Measurements from ENCODE around the gene PANK2. TPM values are rescaled to one million over a fixed set of nuclear protein-coding genes. Genes with fewer than 3 reads are reported as not detected.
"Not testable (repeated sequence)": the region's sequence is repeated elsewhere in the genome, so short reads cannot be mapped to it uniquely, and the experiment has no call there.

PANK2 gene
- total RNA-seq, 2 donors from 2014 or later = 17.9 to 21.8 TPM

DNA sequence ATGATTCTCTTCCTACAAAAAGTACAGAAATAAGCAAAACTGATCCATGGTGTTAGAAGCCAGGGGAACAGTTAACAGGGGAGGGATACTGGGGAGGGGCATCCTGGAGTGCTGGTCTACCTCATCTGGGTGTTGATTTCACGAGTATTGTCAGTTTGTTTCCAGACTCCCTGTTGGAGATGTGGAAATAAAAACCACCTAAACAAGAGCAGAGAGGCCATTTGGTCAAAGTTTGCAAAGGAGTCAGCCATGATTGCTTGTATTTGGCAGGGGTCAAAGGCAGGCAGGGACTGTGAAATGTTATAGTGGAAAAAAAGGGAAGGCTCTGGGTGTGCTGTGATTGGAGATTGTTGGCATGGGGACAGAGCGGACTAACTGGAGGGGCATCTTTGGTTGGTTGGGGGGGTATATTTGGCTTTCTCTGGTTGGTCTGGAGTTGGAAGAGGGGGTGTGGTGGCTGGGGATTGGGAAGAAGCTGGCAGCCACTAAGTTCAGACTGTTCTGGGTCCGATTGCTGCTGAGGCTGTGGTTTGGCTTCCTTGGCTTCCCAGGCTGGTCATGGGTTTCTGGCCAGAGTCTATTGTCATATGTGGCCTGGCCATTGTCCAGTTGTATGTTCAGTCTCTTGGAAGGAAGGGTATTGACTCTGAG, 14.9 kb upstream of the PANK2 start:
- Histone ChIP-seq H3K4me3 (no peak overlapping the region), H3K4me1 (no peaks in the 10 kb centered on the region), H3K36me3 (replicated peaks in 1 of 2; ENCODE audit: insufficient read depth in 1 of 2, low read depth in 2 of 2) (peaks cover 0 to 4% of the 10 kb centered on the region in 2 donors), H3K27ac (no peak overlapping the region), H3K27me3 (no peaks in the 10 kb centered on the region), H3K9me3 (no peaks in the 10 kb centered on the region)
- 61 to 78% methylated on average over 3 of the region's 3 CpGs for WGBS, 2 donors
- no peak for ATAC-seq
- intact Hi-C loops (cut with DNase I) = no loop called here
- TF ChIP-seq POLR2A (IDR thresholded peaks at IDR 0.05) (no peak), CTCF (IDR thresholded peaks at IDR 0.05) (no peak)
- DNase-seq = peak in 1 of 4 donors; percentile 11

DNA sequence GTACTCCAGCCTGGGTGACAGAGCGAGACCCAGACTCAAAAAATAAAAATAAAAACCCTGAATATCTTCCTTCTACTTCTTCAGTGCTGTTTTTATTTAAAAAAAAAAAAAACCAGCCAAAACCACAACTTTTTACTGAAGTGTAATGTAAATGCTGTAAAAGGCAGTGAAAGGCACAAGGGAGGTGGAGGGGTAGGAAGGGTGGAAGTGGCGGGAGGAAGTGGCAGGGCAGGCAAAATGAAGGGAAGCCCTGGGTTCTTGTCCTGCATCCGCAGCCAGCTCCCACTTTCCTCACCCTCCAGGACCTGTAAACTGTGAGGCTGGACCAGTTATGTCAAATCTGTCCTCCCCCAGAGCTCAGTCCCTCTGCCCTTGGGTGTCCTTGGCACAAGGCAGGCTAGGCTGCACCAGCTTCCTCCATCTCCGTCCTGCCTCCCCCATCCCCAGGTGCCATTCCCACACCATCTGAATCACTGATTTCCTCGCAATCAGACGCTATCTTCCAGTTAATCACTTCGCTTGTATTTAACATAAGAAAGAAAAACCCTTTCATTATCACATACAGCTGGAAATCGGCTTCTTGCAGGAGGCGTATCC, 13.7 kb upstream of the PANK2 start:
- intact Hi-C loops (cut with DNase I) = no loop called here
- Histone ChIP-seq H3K36me3 (replicated peaks in 1 of 2; ENCODE audit: insufficient read depth in 1 of 2, low read depth in 2 of 2) (peaks cover 0 to 4% of the 10 kb centered on the region in 2 donors), H3K9me3 (no peaks in the 10 kb centered on the region), H3K4me3 (no peak overlapping the region), H3K27ac (no peak overlapping the region), H3K27me3 (no peaks in the 10 kb centered on the region), H3K4me1 (no peaks in the 10 kb centered on the region)
- TF ChIP-seq POLR2A (IDR thresholded peaks at IDR 0.05) = no peak
- TF ChIP-seq CTCF (IDR thresholded peaks at IDR 0.05) = no peak
- WGBS, 2 donors = 82% methylated on average over 9 of the region's 9 CpGs
- DNase-seq (no peak), ATAC-seq (no peak)

GRCh38 chr20:3876000-3876399, 13.2 kb upstream of the PANK2 start:
- ATAC-seq = no peak
- H3K27ac ChIP-seq = no peak overlapping the region
- 63 to 70% methylated on average over 1 of the region's 1 CpG for WGBS, 2 donors
- no peak overlapping the region for H3K4me3 ChIP-seq
- no peak for DNase-seq
- intact Hi-C loops (cut with DNase I) = no loop called here
- H3K4me1 ChIP-seq = no peaks in the 10 kb centered on the region
- no peaks in the 10 kb centered on the region for H3K27me3 ChIP-seq
- TF ChIP-seq POLR2A (IDR thresholded peaks at IDR 0.05) (no peak), CTCF (IDR thresholded peaks at IDR 0.05) (no peak)
- H3K9me3 ChIP-seq = no peaks in the 10 kb centered on the region
- H3K36me3 ChIP-seq (replicated peaks in 1 of 2; ENCODE audit: insufficient read depth in 1 of 2, low read depth in 2 of 2) = peaks cover 0 to 4% of the 10 kb centered on the region in 2 donors

DNA sequence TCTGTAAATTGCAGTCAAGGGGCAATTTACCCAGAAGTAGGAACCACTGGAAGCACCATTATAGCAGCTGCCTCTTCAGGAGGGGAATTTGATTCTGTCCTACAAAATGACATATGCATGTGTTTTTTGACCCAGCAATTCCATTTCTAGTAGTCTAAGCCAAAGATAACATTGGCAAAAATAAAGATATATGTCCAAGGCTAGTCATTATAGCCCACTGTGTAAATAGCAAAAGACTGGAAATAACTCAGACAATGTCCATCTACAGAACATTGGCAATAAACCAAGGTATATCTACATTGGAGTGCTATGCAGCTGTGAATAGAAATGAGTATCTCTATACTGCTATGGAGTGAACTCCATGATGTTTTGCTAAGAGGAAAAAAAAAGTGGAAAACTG, 12.5 kb upstream of the PANK2 start:
- intact Hi-C loops (cut with DNase I) = no loop called here
- no peaks in the 10 kb centered on the region for H3K9me3 ChIP-seq

GRCh38 chr20:3878921-3879274, 10.3 kb upstream of the PANK2 start:
- ATAC-seq; H3K36me3 ChIP-seq (replicated peaks in 1 of 2; ENCODE audit: insufficient read depth in 1 of 2, low read depth in 2 of 2); H3K4me1 ChIP-seq; H3K9me3 ChIP-seq; DNase-seq; intact Hi-C loops (cut with DNase I); H3K4me3 ChIP-seq; H3K27ac ChIP-seq; H3K27me3 ChIP-seq: not testable (repeated sequence)
- 94 to 95% methylated on average over 4 of the region's 4 CpGs for WGBS, 2 donors

More for the DNA sequence above, 12.5 kb upstream of the PANK2 start:
- TF ChIP-seq POLR2A (IDR thresholded peaks at IDR 0.05) (no peak), CTCF (IDR thresholded peaks at IDR 0.05) (no peak)
- Histone ChIP-seq H3K4me3 (no peak overlapping the region), H3K4me1 (no peaks in the 10 kb centered on the region), H3K36me3 (replicated peaks in 1 of 2; ENCODE audit: insufficient read depth in 1 of 2, low read depth in 2 of 2) (peaks cover 0 to 4% of the 10 kb centered on the region in 2 donors), H3K27ac (no peak overlapping the region), H3K27me3 (no peaks in the 10 kb centered on the region)
- DNase-seq (no peak), ATAC-seq (no peak)

All from body of pancreas (tissue), 4 donors.